C4-2B (cell line): ENCODE measurements around the gene DSCAML1.

Experiments used
- CTCF ChIP-seq: fragments of 450-650 bp; conservative IDR thresholded peaks from 2 replicates; pipeline ENCODE4 v1.5.1; 2017; ENCODE audit warnings: mild to moderate bottlenecking
- ZFX ChIP-seq: fragments of 450-650 bp; IDR thresholded peaks from 2 replicates; pipeline ENCODE4 v1.6.1; 2017

- TF ChIP-seq CTCF (no peak), ZFX (no peak)
Observed at GRCh38 chr11:117417856-117418255, 379.2 kb downstream of the DSCAML1 start.
